Liver (tissue), 3 donors: ENCODE measurements around the gene CKAP5.

ENCODE experiments used
- ATF3 ChIP-seq: IDR thresholded peaks from 2 replicates; pipeline ENCODE4 v1.6.1; 2016; ENCODE audit warnings: antibody characterized with exemption
- CTCF ChIP-seq: fragments of 150-350 bp; IDR thresholded peaks from 2 replicates; pipeline ENCODE4 v1.5.1; 2017; ENCODE audit warnings: improper control_type of control experiment, low read depth, low read length; ENCODE audit not compliant: missing input control
- FOXA1 ChIP-seq: IDR thresholded peaks from 2 replicates; pipeline ENCODE4 v1.6.1; 2016; ENCODE audit warnings: antibody characterized with exemption
- JUND ChIP-seq, 2 donors: IDR thresholded peaks; 2 replicates each; pipeline ENCODE4 v1.6.1; 2016; ENCODE audit warnings: antibody characterized with exemption in 2 of 2
- MAX ChIP-seq: IDR thresholded peaks from 2 replicates; pipeline ENCODE4 v1.6.1; 2016; ENCODE audit warnings: antibody characterized with exemption
- NR2F2 ChIP-seq: IDR thresholded peaks from 2 replicates; pipeline ENCODE4 v1.6.1; 2016; ENCODE audit warnings: antibody characterized with exemption
- RAD21 ChIP-seq, 2 donors: IDR thresholded peaks; 2 replicates each; pipeline ENCODE4 v1.6.1; 2016; ENCODE audit warnings: antibody characterized with exemption in 2 of 2, mild to moderate bottlenecking in 2 of 2
- REST ChIP-seq: IDR thresholded peaks from 2 replicates; pipeline ENCODE4 v1.6.1; 2016; ENCODE audit warnings: antibody characterized with exemption, mild to moderate bottlenecking
- RXRA ChIP-seq, 2 donors: IDR thresholded peaks; 2 replicates each; pipeline ENCODE4 v1.6.1; 2017 to 2018; ENCODE audit warnings: antibody characterized with exemption in 2 of 2, mild to moderate bottlenecking in 1 of 2
- SP1 ChIP-seq: IDR thresholded peaks from 2 replicates; pipeline ENCODE4 v1.6.1; 2018; ENCODE audit warnings: antibody characterized with exemption, mild to moderate bottlenecking
- TAF1 ChIP-seq: conservative IDR thresholded peaks from 2 replicates; pipeline ENCODE4 v1.6.1; 2016; ENCODE audit warnings: antibody characterized with exemption, mild to moderate bottlenecking
- YY1 ChIP-seq: IDR thresholded peaks from 2 replicates; pipeline ENCODE4 v1.6.1; 2016; ENCODE audit warnings: antibody characterized with exemption, mild to moderate bottlenecking
- ZBTB33 ChIP-seq: IDR thresholded peaks from 2 replicates; pipeline ENCODE4 v1.6.1; 2016; ENCODE audit warnings: antibody characterized with exemption
- donor health status: healthy.
- donor health status: healthy.

- TF ChIP-seq CTCF (no peak), MAX (no peak), REST (no peak), SP1 (no peak), RAD21 (IDR thresholded peaks at IDR 0.05) (no peak), ZBTB33 (no peak), JUND (IDR thresholded peaks at IDR 0.05) (no peak), ATF3 (no peak), TAF1 (no peak), FOXA1 (no peak), NR2F2 (no peak), YY1 (no peak), RXRA (IDR thresholded peaks at IDR 0.05) (peak; percentile 33 to 37)
Observed at GRCh38 chr11:46712874-46713576, 133.1 kb downstream of the CKAP5 start.
